ENCODE measurements around the gene AGBL2. TPM values are rescaled to one million over a fixed set of nuclear protein-coding genes. Genes with fewer than 3 reads are reported as not detected.
"Not testable (repeated sequence)": the region's sequence is repeated elsewhere in the genome, so short reads cannot be mapped to it uniquely, and the experiment has no call there.

AGBL2 gene
- total RNA-seq, 2 experiments from 2014 or later = 2.0 to 8.4 TPM

GRCh38 chr11:47711225-47711624 lies 3.9 kb downstream of the AGBL2 start:
- intact Hi-C loops (cut with micrococcal nuclease; ENCODE audit: unreplicated experiment) = loop anchor here (10.0 kb wide), 1 partner anchor 136 kb away; the partner anchor contains the start of genes KBTBD4 and NDUFS3
- Histone ChIP-seq H2AFZ (ENCODE audit: low read length) (no peak overlapping the region), H3K9me3 (ENCODE audit: low read length) (no peaks in the 10 kb centered on the region), H3K79me2 (ENCODE audit: insufficient read depth, low read depth, low read length) (no peaks in the 10 kb centered on the region), H3K4me1 (ENCODE audit: insufficient read depth, low read length, poor library complexity, severe bottlenecking) (peaks cover 16% of the 10 kb centered on the region), H3K36me3 (ENCODE audit: insufficient read depth, low read length) (peaks cover 10% of the 10 kb centered on the region), H3K4me3 (ENCODE audit: low read depth, low read length, poor library complexity, severe bottlenecking) (no peak overlapping the region), H3K27ac (ENCODE audit: low read depth, low read length, poor library complexity, severe bottlenecking) (no peak overlapping the region), H4K20me1 (ENCODE audit: insufficient read depth, low read length) (no peaks in the 10 kb centered on the region), H3K4me2 (ENCODE audit: low read length) (no peak overlapping the region), H3K9me2 (ENCODE audit: insufficient read depth, low read length) (no peaks in the 10 kb centered on the region)
- CTCF ChIA-PET (ENCODE audit: unreplicated experiment) = no interaction called here
- POLR2A ChIA-PET = interaction anchor here (0.9 kb wide), 1 partner anchor 47 kb away, joined by 3 read pairs; no protein-coding TSS in a partner anchor
- no peak for DNase-seq (ENCODE audit: low spot score)
- BruUV-seq (replicated peaks) = no TSS peak
- no peak for TF ChIP-seq CTCF (conservative IDR thresholded peaks at IDR 0.05; ENCODE audit: low read length)

GRCh38 chr11:47707275-47707786 lies 7.8 kb downstream of the AGBL2 start:
- CTCF ChIA-PET (ENCODE audit: unreplicated experiment); H3K9me2 ChIP-seq (ENCODE audit: insufficient read depth, low read length); intact Hi-C loops (cut with micrococcal nuclease; ENCODE audit: unreplicated experiment); H3K36me3 ChIP-seq (ENCODE audit: insufficient read depth, low read length); H4K20me1 ChIP-seq (ENCODE audit: insufficient read depth, low read length); DNase-seq (ENCODE audit: low spot score); POLR2A ChIA-PET; H3K79me2 ChIP-seq (ENCODE audit: insufficient read depth, low read depth, low read length); BruUV-seq (replicated peaks); H3K4me3 ChIP-seq (ENCODE audit: low read depth, low read length, poor library complexity, severe bottlenecking); H3K4me1 ChIP-seq (ENCODE audit: insufficient read depth, low read length, poor library complexity, severe bottlenecking); H3K9me3 ChIP-seq (ENCODE audit: low read length); H3K4me2 ChIP-seq (ENCODE audit: low read length); H2AFZ ChIP-seq (ENCODE audit: low read length); H3K27ac ChIP-seq (ENCODE audit: low read depth, low read length, poor library complexity, severe bottlenecking): not testable (repeated sequence)

GRCh38 chr11:47705721-47706120 lies 9.4 kb downstream of the AGBL2 start:
- Histone ChIP-seq H3K9me3 (ENCODE audit: low read length) (no peaks in the 10 kb centered on the region), H2AFZ (ENCODE audit: low read length) (no peak overlapping the region), H3K36me3 (ENCODE audit: insufficient read depth, low read length) (no peaks in the 10 kb centered on the region), H3K4me3 (ENCODE audit: low read depth, low read length, poor library complexity, severe bottlenecking) (no peak overlapping the region), H3K9me2 (ENCODE audit: insufficient read depth, low read length) (no peaks in the 10 kb centered on the region), H4K20me1 (ENCODE audit: insufficient read depth, low read length) (no peaks in the 10 kb centered on the region), H3K27ac (ENCODE audit: low read depth, low read length, poor library complexity, severe bottlenecking) (no peak overlapping the region), H3K4me2 (ENCODE audit: low read length) (no peak overlapping the region), H3K4me1 (ENCODE audit: insufficient read depth, low read length, poor library complexity, severe bottlenecking) (no peaks in the 10 kb centered on the region), H3K79me2 (ENCODE audit: insufficient read depth, low read depth, low read length) (no peaks in the 10 kb centered on the region)
- no TSS peak for BruUV-seq (replicated peaks)
- CTCF ChIA-PET (ENCODE audit: unreplicated experiment) = interaction anchor here (1.1 kb wide), 1 partner anchor 10 kb away, joined by 4 read pairs; the partner anchor contains the start of gene AGBL2
- POLR2A ChIA-PET = interaction anchor here (0.6 to 2.5 kb wide), 8 partner anchors 9 to 213 kb away, joined by 3 to 14 read pairs (median 4); partner anchors contain the start of gene AGBL2
- no peak for DNase-seq (ENCODE audit: low spot score)
- TF ChIP-seq EZH2phosphoT487 (IDR thresholded peaks at IDR 0.05; ENCODE audit: borderline replicate concordance, low read depth, low read length) = no peak
- TF ChIP-seq CTCF (conservative IDR thresholded peaks at IDR 0.05; ENCODE audit: low read length) = no peak
- intact Hi-C loops (cut with micrococcal nuclease; ENCODE audit: unreplicated experiment) = no loop called here
